B cell (primary cell): ENCODE data around the gene SH3D19. TPM values are rescaled to one million over a fixed set of nuclear protein-coding genes. Genes with fewer than 3 reads are reported as not detected.

Experiments
- ATAC-seq: fragments of 200-7000 bp; cut with Tn5 transposase; one replicate; pipeline ENCODE4 v1.10.0; 2021; ENCODE audit warnings: low read depth, mild to moderate bottlenecking, moderate number of reproducible peaks, moderate library complexity
- CTCF ChIA-PET: fragments of 350-600 bp; sonication (Branson Sonifier 250); formaldehyde crosslinking; loops from one replicate; lab custom pipeline; 2021; ENCODE audit warnings: antibody characterized with exemption, inconsistent platforms; lab: Charles Lee
- POLR2A ChIA-PET: fragments of 350-600 bp; sonication (Branson Sonifier 250); formaldehyde crosslinking; loops from one replicate; lab custom pipeline; 2021; ENCODE audit warnings: antibody characterized with exemption; lab: Charles Lee
- DNase-seq: peaks from one replicate; pipeline ENCODE4 v3.0.0; 2013
- H2AFZ ChIP-seq: 2 replicates; pipeline ENCODE4 v1.6.1; 2012; ENCODE audit warnings: mild to moderate bottlenecking, low read depth, low read length; ENCODE audit not compliant: insufficient read depth, poor library complexity, severe bottlenecking
- H3K27ac ChIP-seq, 2 donors: 1 replicate in 1 of 2; 2 replicates in 1 of 2; pipeline ENCODE4 v1.5.1; 2012 to 2013; ENCODE audit warnings: low read length in 2 of 2, mild to moderate bottlenecking in 2 of 2, moderate library complexity in 1 of 2
- H3K27me3 ChIP-seq, 4 experiments: fragments of 200-600 bp in 1 of 4; sonication (generic) in 1 of 4; replicated peaks in 1 of 4; 1 replicate in 2 of 4; 2 replicates in 2 of 4; pipeline versions ENCODE4 v1.6.1 to v1.7.0; 2013 to 2016; ENCODE audit warnings: low read length in 3 of 4, mild to moderate bottlenecking in 2 of 4, mixed read lengths in 1 of 4, moderate library complexity in 1 of 4; ENCODE audit not compliant: insufficient read depth in 4 of 4, control insufficient read depth in 3 of 4; ENCODE audit errors: control extremely low read depth in 1 of 4
- H3K36me3 ChIP-seq, 2 experiments: replicated peaks in 1 of 2; 1 replicate in 1 of 2; 2 replicates in 1 of 2; pipeline versions ENCODE4 v1.6.1 to v1.7.1; 2013; ENCODE audit warnings: low read length in 1 of 2; ENCODE audit not compliant: insufficient read depth in 2 of 2, control insufficient read depth in 1 of 2; ENCODE audit errors: control extremely low read depth in 1 of 2, extremely low read depth in 1 of 2
- H3K4me1 ChIP-seq, 2 donors: fragments of 200-600 bp in 1 of 2; sonication (generic) in 1 of 2; 1 replicate in 1 of 2; 2 replicates in 1 of 2; pipeline versions ENCODE4 v1.5.1 to v1.6.1; 2013 to 2017; ENCODE audit warnings: low read length in 2 of 2; ENCODE audit not compliant: control insufficient read depth in 2 of 2, insufficient read depth in 2 of 2
- H3K4me2 ChIP-seq: replicated peaks from 2 replicates; pipeline ENCODE3; 2012; ENCODE audit warnings: mild to moderate bottlenecking, low read depth, low read length; ENCODE audit not compliant: poor library complexity, severe bottlenecking
- H3K4me3 ChIP-seq, 5 experiments: fragments of 200-600 bp in 1 of 5; sonication (generic) in 1 of 5; 1 replicate in 3 of 5; 2 replicates in 2 of 5; pipeline versions ENCODE4 v1.5.1 to v1.7.0; 2011 to 2016; ENCODE audit warnings: low read length in 4 of 5, mild to moderate bottlenecking in 4 of 5, low read depth in 2 of 5, control low read depth in 1 of 5, moderate library complexity in 1 of 5; ENCODE audit not compliant: insufficient read depth in 1 of 5; ENCODE audit errors: control extremely low read depth in 1 of 5, extremely low read depth in 1 of 5
- H3K79me2 ChIP-seq: fragments of 200-600 bp; sonication (generic); one replicate; pipeline ENCODE4 v1.6.0; 2016; ENCODE audit warnings: low read length; ENCODE audit not compliant: control insufficient read depth, insufficient read depth
- H3K9ac ChIP-seq: fragments of 200-600 bp; sonication (generic); 2 replicates; pipeline ENCODE4 v1.6.1; 2017; ENCODE audit warnings: mild to moderate bottlenecking, low read length, moderate library complexity
- H3K9me3 ChIP-seq, 3 donors: one replicate each; pipeline versions ENCODE4 v1.6.1 to v1.7.1; 2013; ENCODE audit warnings: low read length in 2 of 3; ENCODE audit not compliant: control insufficient read depth in 2 of 3, insufficient read depth in 1 of 3; ENCODE audit errors: control extremely low read depth in 1 of 3
- H4K20me1 ChIP-seq: 2 replicates; pipeline ENCODE4 v1.6.0; 2012; ENCODE audit warnings: mild to moderate bottlenecking, low read length; ENCODE audit not compliant: insufficient read depth, control insufficient read depth, poor library complexity, severe bottlenecking
- H3K27ac Mint-ChIP-seq: one replicate; pipeline ENCODE4 v1.8.0; 2021; ENCODE audit warnings: mixed read lengths
- H3K27me3 Mint-ChIP-seq: one replicate; pipeline ENCODE4 v1.8.0; 2021; ENCODE audit warnings: mixed read lengths
- H3K4me1 Mint-ChIP-seq: one replicate; pipeline ENCODE4 v1.8.0; 2021; ENCODE audit warnings: mixed read lengths
- H3K4me3 Mint-ChIP-seq: one replicate; pipeline ENCODE4 v1.8.0; 2021; ENCODE audit warnings: mixed read lengths
- H3K9me3 Mint-ChIP-seq: one replicate; pipeline ENCODE4 v1.8.0; 2022; ENCODE audit warnings: mixed read lengths; ENCODE audit not compliant: insufficient read depth
- CTCF ChIP-seq: fragments of 200-600 bp; IDR thresholded peaks from one replicate; pipeline ENCODE4 v1.8.0; 2022; ENCODE audit warnings: antibody characterized with exemption, mild to moderate bottlenecking
- EZH2 ChIP-seq: IDR thresholded peaks from 2 replicates; pipeline ENCODE4 v1.6.1; 2012; ENCODE audit warnings: borderline replicate concordance, low read depth, mild to moderate bottlenecking, moderate library complexity, low read length; ENCODE audit not compliant: insufficient read depth, poor library complexity, severe bottlenecking
- WGBS: methylation state at CpG from one replicate; pipeline ENCODE4 v1.1.5; 2013; ENCODE audit warnings: missing lambda C conversion rate; ENCODE audit not compliant: insufficient coverage; 5-methylcytosine and 5-hydroxymethylcytosine counted together
- intact Hi-C: fragments of 100-400 bp; cut with micrococcal nuclease; formaldehyde crosslinking; loops from one replicate; pipeline ENCODE4 v1.10.0; 2022
- polyA plus RNA-seq: library from polyadenylated mRNA; depleted of rRNA; stranded (reverse); fragments of >200 nt; gene quantifications from 2 replicates; pipeline ENCODE4 v1.2.3, GENCODE V29; 2012
- total RNA-seq, 2 donors: library from RNA; stranded (reverse); fragments of 120-200 nt in 1 of 2; gene quantifications; 1 replicate in 1 of 2; 2 replicates in 1 of 2; pipeline versions ENCODE4 v1.2.3 to v1.2.4, GENCODE V29; 2013 to 2022

Gene SH3D19
- total and polyA plus RNA-seq, 2 donors (not counting 1 experiment from before 2014, with no cell fraction given) = 0.01 TPM; not detected in 1

GRCh38 chr4:151133311-151133710 lies 192.1 kb downstream of the SH3D19 start:
- TF ChIP-seq CTCF = no peak
- TF ChIP-seq EZH2 = no peak
- Histone ChIP-seq H3K9ac (no peak overlapping the region), H3K4me3 (no peak overlapping the region), H3K4me2 (no peak overlapping the region), H3K79me2 (no peaks in the 10 kb centered on the region), H3K27ac (no peak overlapping the region), H3K9me3 (no peaks in the 10 kb centered on the region), H3K36me3 (no peaks in the 10 kb centered on the region), H3K27me3 (no peaks in the 10 kb centered on the region), H2AFZ (no peak overlapping the region), H3K4me1 (no peaks in the 10 kb centered on the region), H4K20me1 (no peaks in the 10 kb centered on the region)
- intact Hi-C loops = no loop called here
- no peak overlapping the region for H3K4me3 Mint-ChIP-seq
- no peak for DNase-seq
- ATAC-seq = no peak
- ChIA-PET POLR2A (no interaction called here), CTCF (no interaction called here)
- no peaks in the 10 kb centered on the region for H3K4me1 Mint-ChIP-seq
- H3K9me3 Mint-ChIP-seq = no peaks in the 10 kb centered on the region
- H3K27ac Mint-ChIP-seq = no peak overlapping the region
- H3K27me3 Mint-ChIP-seq = no peaks in the 10 kb centered on the region
- 88% methylated on average over 5 of the region's 5 CpGs for WGBS

- Mint-ChIP-seq H3K27ac (no peak overlapping the region), H3K27me3 (no peaks in the 10 kb centered on the region), H3K9me3 (no peaks in the 10 kb centered on the region), H3K4me3 (no peak overlapping the region), H3K4me1 (no peaks in the 10 kb centered on the region)
- ChIA-PET CTCF (no interaction called here), POLR2A (no interaction called here)
- Histone ChIP-seq H3K4me2 (no peak overlapping the region), H3K27ac (no peak overlapping the region), H3K9me3 (no peaks in the 10 kb centered on the region), H4K20me1 (no peaks in the 10 kb centered on the region), H3K27me3 (no peaks in the 10 kb centered on the region), H3K36me3 (no peaks in the 10 kb centered on the region), H2AFZ (no peak overlapping the region), H3K4me1 (no peaks in the 10 kb centered on the region), H3K79me2 (no peaks in the 10 kb centered on the region), H3K4me3 (no peak overlapping the region), H3K9ac (no peak overlapping the region)
- intact Hi-C loops = no loop called here
- 100% methylated on average over 1 of the region's 1 CpG for WGBS
- no peak for ATAC-seq
- TF ChIP-seq CTCF (no peak), EZH2 (no peak)
- no peak for DNase-seq
These were observed 195.6 kb downstream of the SH3D19 start for GRCh38 chr4:151129796-151130195.
